Coronary artery (tissue), 2 donors: ENCODE results near the gene PNPLA7.
A peak's percentile ranks its signal among the peaks of the same experiment; 100 is the strongest.

ENCODE experiments used
- DNase-seq: peaks from one replicate; pipeline ENCODE4 v3.0.0-alpha.2; 2017; ENCODE audit warnings: low spot score
- H3K27ac ChIP-seq, 2 donors: fragments of 200-600 bp; sonication (generic); one replicate each; pipeline ENCODE4 v1.5.1; 2016 to 2019
- H3K4me3 ChIP-seq: fragments of 200-600 bp; sonication (generic); 2 replicates; pipeline ENCODE4 v1.5.1; 2016; ENCODE audit warnings: mild to moderate bottlenecking, moderate library complexity
- CTCF ChIP-seq: fragments of 200-600 bp; sonication (generic); IDR thresholded peaks from one replicate; pipeline ENCODE4 v1.5.1; 2019; ENCODE audit warnings: antibody characterized with exemption

Gene PNPLA7

GRCh38 chr9:137445275-137445807 is 104.9 kb downstream of the PNPLA7 start:
- Histone ChIP-seq H3K4me3 (no peak overlapping the region), H3K27ac (no peak overlapping the region)
- peak; percentile 59 for TF ChIP-seq CTCF
- no peak for DNase-seq

GRCh38 chr9:137444106-137444790 is 106.0 kb downstream of the PNPLA7 start:
- no peak for DNase-seq
- no peak overlapping the region for H3K27ac ChIP-seq
- TF ChIP-seq CTCF, result no peak
- no peak overlapping the region for H3K4me3 ChIP-seq

DNA sequence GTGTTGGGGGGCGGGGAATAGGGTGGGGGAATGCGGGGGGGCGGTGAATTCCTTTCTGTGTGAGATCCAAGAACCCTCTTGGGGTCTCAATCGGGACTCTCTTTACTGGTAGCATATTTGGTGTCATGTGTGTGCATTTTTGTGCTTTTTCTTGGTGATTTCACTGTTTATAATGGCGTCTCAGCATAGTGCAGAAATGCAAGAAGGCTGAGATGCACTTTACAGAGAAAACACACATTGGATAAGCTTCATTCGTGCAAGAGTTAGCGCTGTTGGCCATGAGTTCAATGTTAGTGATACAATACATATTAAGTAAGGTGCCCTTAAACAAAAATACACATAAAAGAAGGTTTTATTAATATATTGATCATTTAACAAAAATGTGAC is 108.3 kb downstream of the PNPLA7 start:
- Histone ChIP-seq H3K4me3 (peak overlapping the region; percentile 66), H3K27ac (no peak overlapping the region)
- no peak for TF ChIP-seq CTCF
- DNase-seq, result no peak

- no peak within 1 kb of the TSS for H3K27ac ChIP-seq
- peak within 1 kb of the TSS; percentile 66 for H3K4me3 ChIP-seq
- no peak for DNase-seq
- no peak for TF ChIP-seq CTCF
Measured at GRCh38 chr9:137441289-137441934, 108.8 kb downstream of the PNPLA7 start, which contains the start of gene ENTPD8. Gene ENTPD8, minus strand, starts transcription at chr9:137441357. Its CDS starts 3,072 bp downstream, at chr9:137438285.

DNA sequence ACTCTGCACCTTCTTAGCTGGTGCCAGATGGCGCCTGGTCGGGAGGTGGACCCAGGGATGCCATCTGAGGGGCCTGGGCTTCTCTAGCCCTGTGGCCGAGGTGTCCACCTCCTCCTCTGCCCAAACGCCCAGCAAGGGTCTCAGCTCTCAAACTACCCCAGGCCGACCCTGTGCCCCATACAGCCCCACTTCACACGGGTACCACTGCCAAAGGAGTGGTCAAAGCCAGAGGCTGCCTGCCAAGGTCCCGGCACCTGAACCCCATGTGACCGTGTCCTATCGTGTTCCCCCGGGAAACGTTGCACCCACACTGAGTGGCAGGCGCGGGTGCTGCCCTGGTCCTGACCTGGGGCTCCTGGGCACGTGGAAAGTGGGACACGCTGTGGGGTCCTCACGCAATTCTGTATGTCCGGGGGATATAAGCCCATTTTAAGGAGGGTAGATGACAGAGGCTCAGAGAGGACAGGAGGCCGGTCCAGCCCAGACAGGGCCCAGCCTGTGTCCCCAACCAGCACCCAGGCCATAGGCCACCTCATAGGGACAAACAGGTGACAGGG is 111.0 kb downstream of the PNPLA7 start:
- no peak for DNase-seq
- Histone ChIP-seq H3K27ac (no peak overlapping the region), H3K4me3 (no peak overlapping the region)
- no peak for TF ChIP-seq CTCF

- TF ChIP-seq CTCF, result no peak
- DNase-seq, result no peak
- Histone ChIP-seq H3K27ac (no peak overlapping the region), H3K4me3 (no peak overlapping the region)
Measured at GRCh38 chr9:137438591-137439157, 111.5 kb downstream of the PNPLA7 start.
